Measurements from ENCODE around the gene GRPEL1.

GRPEL1 gene

DNA sequence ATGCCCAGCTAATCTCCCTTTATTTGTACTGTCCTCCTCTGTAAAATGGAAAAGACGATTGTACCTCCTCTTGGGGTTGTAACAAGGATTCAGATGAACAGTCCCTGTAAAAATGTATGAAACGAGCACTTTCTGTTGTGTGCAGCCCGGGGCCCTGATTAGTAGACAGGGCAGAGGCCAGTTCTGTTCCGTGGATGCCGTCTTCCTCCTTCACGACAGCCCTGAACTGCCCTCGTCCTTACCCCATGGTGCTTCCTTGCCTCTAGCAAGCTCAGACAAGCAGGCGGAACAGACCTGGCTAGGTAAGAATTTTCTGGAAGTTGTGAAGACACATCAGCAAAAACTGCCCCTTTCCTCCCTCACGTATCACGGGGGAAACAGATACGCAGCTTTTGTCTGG is 47.0 kb downstream of the GRPEL1 start:
- H3K4me3 ChIP-seq (ENCODE audit: low read depth in 1 of 2, low read length in 1 of 2): no peak overlapping the region
- H3K9me3 ChIP-seq: no peaks in the 10 kb centered on the region
- no peak overlapping the region for H3K27ac ChIP-seq
- H3K4me1 ChIP-seq (ENCODE audit: control insufficient read depth in 1 of 2, insufficient read depth in 1 of 2, low read depth in 1 of 2, low read length in 1 of 2): no peaks in the 10 kb centered on the region
- peaks cover 90% of the 10 kb centered on the region for H3K36me3 ChIP-seq
- TF ChIP-seq, protein P1, sequence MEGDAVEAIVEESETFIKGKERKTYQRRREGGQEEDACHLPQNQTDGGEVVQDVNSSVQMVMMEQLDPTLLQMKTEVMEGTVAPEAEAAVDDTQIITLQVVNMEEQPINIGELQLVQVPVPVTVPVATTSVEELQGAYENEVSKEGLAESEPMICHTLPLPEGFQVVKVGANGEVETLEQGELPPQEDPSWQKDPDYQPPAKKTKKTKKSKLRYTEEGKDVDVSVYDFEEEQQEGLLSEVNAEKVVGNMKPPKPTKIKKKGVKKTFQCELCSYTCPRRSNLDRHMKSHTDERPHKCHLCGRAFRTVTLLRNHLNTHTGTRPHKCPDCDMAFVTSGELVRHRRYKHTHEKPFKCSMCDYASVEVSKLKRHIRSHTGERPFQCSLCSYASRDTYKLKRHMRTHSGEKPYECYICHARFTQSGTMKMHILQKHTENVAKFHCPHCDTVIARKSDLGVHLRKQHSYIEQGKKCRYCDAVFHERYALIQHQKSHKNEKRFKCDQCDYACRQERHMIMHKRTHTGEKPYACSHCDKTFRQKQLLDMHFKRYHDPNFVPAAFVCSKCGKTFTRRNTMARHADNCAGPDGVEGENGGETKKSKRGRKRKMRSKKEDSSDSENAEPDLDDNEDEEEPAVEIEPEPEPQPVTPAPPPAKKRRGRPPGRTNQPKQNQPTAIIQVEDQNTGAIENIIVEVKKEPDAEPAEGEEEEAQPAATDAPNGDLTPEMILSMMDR (IDR thresholded peaks at IDR 0.05): no peak
- no peaks in the 10 kb centered on the region for H3K27me3 ChIP-seq

DNA sequence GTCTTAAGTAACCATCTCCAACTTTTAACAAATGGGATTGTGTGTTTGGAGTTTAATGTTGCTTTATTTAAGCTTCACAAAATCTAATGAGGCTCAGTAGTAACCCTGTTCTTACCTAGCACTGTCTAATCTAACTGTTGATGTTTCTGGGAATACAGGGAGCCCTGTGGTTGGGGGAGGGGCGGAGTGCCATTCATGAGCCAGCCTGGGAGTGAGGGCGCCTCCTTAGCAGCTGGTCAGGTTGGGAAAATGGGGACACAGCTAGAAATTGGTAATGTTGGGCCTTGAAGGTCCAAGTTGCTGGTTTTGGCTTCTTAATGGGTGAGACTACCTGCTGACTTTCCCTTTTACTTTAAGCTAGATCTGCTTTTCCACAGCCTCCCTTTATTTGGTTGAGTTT is 47.6 kb downstream of the GRPEL1 start:
- no peak overlapping the region for H3K27ac ChIP-seq
- no peaks in the 10 kb centered on the region for H3K9me3 ChIP-seq
- no peaks in the 10 kb centered on the region for H3K4me1 ChIP-seq (ENCODE audit: control insufficient read depth in 1 of 2, insufficient read depth in 1 of 2, low read depth in 1 of 2, low read length in 1 of 2)
- TF ChIP-seq, protein P1 (IDR thresholded peaks at IDR 0.05): no peak
- H3K27me3 ChIP-seq: no peaks in the 10 kb centered on the region
- peaks cover 90% of the 10 kb centered on the region for H3K36me3 ChIP-seq
- no peak overlapping the region for H3K4me3 ChIP-seq (ENCODE audit: low read depth in 1 of 2, low read length in 1 of 2)

DNA sequence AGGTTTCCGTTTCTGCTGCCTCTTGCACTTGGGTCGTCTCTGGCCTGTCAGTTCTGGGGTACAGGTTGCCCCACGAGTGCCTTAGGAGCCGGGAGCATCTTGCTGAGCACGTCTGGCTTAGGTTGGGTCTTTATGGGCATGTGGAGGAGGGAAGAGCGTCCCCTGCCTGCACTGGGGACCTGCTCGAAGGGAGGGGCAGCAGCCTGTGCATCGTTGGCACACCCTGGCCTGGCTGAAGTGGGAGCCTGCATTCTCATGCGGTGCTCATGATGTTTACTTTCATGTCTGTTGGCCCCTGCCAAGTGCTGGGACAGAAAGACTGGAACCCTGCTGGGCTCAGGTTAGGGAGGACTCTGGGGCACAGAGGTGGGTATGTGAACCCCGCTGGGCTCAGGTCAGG is 48.5 kb downstream of the GRPEL1 start:
- TF ChIP-seq, protein P1 (IDR thresholded peaks at IDR 0.05): no peak
- no peak overlapping the region for H3K4me3 ChIP-seq (ENCODE audit: low read depth in 1 of 2, low read length in 1 of 2)
- H3K9me3 ChIP-seq: no peaks in the 10 kb centered on the region
- H3K27me3 ChIP-seq: no peaks in the 10 kb centered on the region
- no peaks in the 10 kb centered on the region for H3K4me1 ChIP-seq (ENCODE audit: control insufficient read depth in 1 of 2, insufficient read depth in 1 of 2, low read depth in 1 of 2, low read length in 1 of 2)
- H3K27ac ChIP-seq: no peak overlapping the region
- peaks cover 90% of the 10 kb centered on the region for H3K36me3 ChIP-seq

DNA sequence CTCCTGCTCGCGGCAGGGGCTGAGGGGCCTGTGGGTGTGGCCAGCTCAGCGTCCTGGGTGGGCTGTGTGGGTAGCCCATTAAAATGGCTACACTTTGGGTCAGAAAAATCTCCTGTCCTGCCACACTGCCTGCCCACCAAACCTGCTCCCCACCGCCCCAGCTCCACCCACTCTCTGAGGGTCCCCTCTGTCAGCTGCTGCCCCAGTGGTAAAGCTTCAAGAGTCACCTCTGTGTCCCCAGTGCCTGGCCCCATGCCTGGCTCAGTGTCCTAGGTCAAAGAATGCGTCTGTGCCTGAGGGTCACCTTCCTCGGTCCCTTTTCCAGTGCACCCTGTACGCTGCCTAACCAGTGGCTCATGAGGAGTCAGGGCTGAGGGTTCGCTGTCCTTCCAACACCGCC is 49.6 kb downstream of the GRPEL1 start:
- TF ChIP-seq, protein P1 (IDR thresholded peaks at IDR 0.05): no peak
- H3K4me1 ChIP-seq (ENCODE audit: control insufficient read depth in 1 of 2, insufficient read depth in 1 of 2, low read depth in 1 of 2, low read length in 1 of 2): no peaks in the 10 kb centered on the region
- H3K27ac ChIP-seq: no peak overlapping the region
- H3K27me3 ChIP-seq: no peaks in the 10 kb centered on the region
- H3K36me3 ChIP-seq: peaks cover 90% of the 10 kb centered on the region
- H3K9me3 ChIP-seq: no peaks in the 10 kb centered on the region
- no peak overlapping the region for H3K4me3 ChIP-seq (ENCODE audit: low read depth in 1 of 2, low read length in 1 of 2)

DNA sequence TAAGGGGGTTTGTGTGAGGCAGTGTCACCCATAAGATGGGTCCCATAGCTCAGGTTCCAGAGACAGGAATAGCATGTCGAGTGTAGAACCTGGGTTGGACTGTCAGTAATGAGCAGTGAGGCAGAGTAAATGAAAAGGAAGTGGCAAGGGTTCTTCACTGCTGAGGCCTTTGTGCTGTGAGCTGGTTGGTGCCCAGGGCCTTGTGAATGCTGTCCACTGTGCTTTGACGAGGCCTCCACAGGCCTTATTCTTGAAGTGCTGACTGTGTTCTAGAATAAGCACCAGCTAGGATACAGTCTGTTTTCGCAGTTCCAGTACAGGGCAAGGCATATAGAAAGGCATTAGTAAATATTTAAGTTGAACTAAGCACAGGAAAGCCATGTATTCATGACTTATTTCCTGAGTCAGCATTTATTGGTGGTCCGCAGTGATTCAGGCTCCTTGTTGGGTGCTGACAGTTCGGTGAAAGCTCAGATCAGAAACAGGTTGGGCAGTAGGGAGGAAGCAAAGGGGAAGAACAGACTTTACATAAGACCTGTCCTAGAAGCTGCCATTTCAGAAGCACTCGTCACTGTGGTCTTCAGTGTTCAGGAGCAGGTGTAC is 50.3 kb downstream of the GRPEL1 start:
- TF ChIP-seq, protein P1 (IDR thresholded peaks at IDR 0.05): no peak
- peaks cover 90% of the 10 kb centered on the region for H3K36me3 ChIP-seq
- no peak overlapping the region for H3K27ac ChIP-seq

DNA sequence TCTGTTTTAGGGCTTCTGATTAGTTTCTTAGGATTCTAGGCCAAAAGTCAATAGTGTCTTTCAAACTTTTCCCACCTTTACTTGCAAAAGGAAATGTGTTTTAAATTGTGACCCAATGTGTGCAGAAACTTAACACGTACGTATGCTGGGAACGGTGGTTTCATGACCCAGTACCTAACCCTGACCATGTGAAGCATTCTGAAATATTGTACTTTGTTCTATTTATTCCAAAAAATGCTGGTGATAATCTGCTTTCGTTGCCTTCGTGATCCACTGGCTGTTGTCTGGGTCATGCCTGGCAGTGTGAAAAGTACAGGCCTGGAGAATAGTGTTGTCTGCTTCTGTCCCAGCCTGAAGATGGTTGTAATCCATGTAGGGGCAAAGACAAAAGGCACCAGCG is 51.4 kb downstream of the GRPEL1 start:
- Histone ChIP-seq H3K36me3 (peaks cover 90% of the 10 kb centered on the region), H3K4me1 (ENCODE audit: control insufficient read depth in 1 of 2, insufficient read depth in 1 of 2, low read depth in 1 of 2, low read length in 1 of 2) (no peaks in the 10 kb centered on the region), H3K27ac (no peak overlapping the region), H3K4me3 (ENCODE audit: low read depth in 1 of 2, low read length in 1 of 2) (no peak overlapping the region), H3K9me3 (no peaks in the 10 kb centered on the region), H3K27me3 (no peaks in the 10 kb centered on the region)
- TF ChIP-seq, protein P1 (IDR thresholded peaks at IDR 0.05): no peak

More for the DNA sequence above, 50.3 kb downstream of the GRPEL1 start:
- no peaks in the 10 kb centered on the region for H3K4me1 ChIP-seq (ENCODE audit: control insufficient read depth in 1 of 2, insufficient read depth in 1 of 2, low read depth in 1 of 2, low read length in 1 of 2)
- no peaks in the 10 kb centered on the region for H3K27me3 ChIP-seq
- H3K9me3 ChIP-seq: no peaks in the 10 kb centered on the region
- H3K4me3 ChIP-seq (ENCODE audit: low read depth in 1 of 2, low read length in 1 of 2): no peak overlapping the region

Data from neutrophil (primary cell).